ENCODE measurements around the gene ZNF777. TPM values are rescaled to one million over a fixed set of nuclear protein-coding genes. Genes with fewer than 3 reads are reported as not detected.
A peak's percentile ranks its signal among the peaks of the same experiment; 100 is the strongest.

Gene ZNF777
- total and polyA plus RNA-seq, 9 of the 15 experiments (the other 6 are each of a cell fraction or from before 2014, with no cell fraction given), result 0.11 to 32.6 (median 9.0) TPM

DNA sequence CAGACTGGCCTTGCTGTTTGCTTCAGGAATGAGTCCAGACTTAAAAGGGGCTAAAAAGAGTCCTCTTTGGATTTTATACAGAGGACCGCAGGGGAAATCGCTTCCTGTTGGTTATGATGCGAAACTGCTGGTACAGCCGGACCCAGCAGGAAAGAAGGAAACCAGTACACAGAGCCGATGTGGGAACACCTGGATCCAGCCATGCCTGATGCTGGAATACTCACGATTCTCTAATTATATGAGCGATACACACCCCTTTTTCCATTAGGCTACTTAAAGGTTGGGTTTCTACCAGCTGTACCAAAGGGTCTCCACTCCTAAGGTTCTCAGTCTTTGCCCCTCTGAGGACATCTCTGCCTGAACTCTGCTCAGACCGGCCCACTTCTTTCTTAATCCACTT lies 27.7 kb downstream of the ZNF777 start (continued):
- TF ChIP-seq, protein P1, sequence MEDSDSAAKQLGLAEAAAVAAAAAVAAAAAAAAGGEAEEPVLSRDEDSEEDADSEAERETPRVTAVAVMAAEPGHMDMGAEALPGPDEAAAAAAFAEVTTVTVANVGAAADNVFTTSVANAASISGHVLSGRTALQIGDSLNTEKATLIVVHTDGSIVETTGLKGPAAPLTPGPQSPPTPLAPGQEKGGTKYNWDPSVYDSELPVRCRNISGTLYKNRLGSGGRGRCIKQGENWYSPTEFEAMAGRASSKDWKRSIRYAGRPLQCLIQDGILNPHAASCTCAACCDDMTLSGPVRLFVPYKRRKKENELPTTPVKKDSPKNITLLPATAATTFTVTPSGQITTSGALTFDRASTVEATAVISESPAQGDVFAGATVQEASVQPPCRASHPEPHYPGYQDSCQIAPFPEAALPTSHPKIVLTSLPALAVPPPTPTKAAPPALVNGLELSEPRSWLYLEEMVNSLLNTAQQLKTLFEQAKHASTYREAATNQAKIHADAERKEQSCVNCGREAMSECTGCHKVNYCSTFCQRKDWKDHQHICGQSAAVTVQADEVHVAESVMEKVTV (CRISPR knock-in tag; IDR thresholded peaks at IDR 0.05), result no peak
- TF ChIP-seq, protein P2, sequence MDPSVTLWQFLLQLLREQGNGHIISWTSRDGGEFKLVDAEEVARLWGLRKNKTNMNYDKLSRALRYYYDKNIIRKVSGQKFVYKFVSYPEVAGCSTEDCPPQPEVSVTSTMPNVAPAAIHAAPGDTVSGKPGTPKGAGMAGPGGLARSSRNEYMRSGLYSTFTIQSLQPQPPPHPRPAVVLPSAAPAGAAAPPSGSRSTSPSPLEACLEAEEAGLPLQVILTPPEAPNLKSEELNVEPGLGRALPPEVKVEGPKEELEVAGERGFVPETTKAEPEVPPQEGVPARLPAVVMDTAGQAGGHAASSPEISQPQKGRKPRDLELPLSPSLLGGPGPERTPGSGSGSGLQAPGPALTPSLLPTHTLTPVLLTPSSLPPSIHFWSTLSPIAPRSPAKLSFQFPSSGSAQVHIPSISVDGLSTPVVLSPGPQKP (CRISPR knock-in tag; IDR thresholded peaks at IDR 0.05), result no peak
- TF ChIP-seq BACH1 (tag; IDR thresholded peaks at IDR 0.05) (no peak), NEUROD1 (IDR thresholded peaks at IDR 0.05; ENCODE audit: borderline replicate concordance, low read depth, low read length, partially characterized antibody) (no peak), EHMT2 (IDR thresholded peaks at IDR 0.05) (no peak), SIX5 (IDR thresholded peaks at IDR 0.05; ENCODE audit: borderline replicate concordance in 1 of 2, insufficient read depth in 1 of 2, low read depth in 1 of 2, low read length in 2 of 2) (no peak)

- CTCF ChIA-PET (ENCODE audit: low intra/inter-chr PET ratio), result no interaction called here
- intact Hi-C loops (cut with micrococcal nuclease), result no loop called here
- H3K4me2 ChIP-seq (ENCODE audit: insufficient read depth, low read length), result no peak overlapping the region
- no TSS peak for BruUV-seq (replicated peaks)
- ATAC-seq (no peak), FAIRE-seq (no peak), DNase-seq (ENCODE audit: extremely low read depth in 1 of 4, low spot score in 3 of 4) (no peak)
- no peaks in the 10 kb centered on the region for H3K79me2 ChIP-seq (ENCODE audit: control insufficient read depth, insufficient read depth, low read length)
- WGBS (ENCODE audit: insufficient coverage, low coverage, missing lambda C conversion rate), result 98% methylated on average over 53 of the region's 53 CpGs
- H2AFZ ChIP-seq (ENCODE audit: low read depth, low read length), result no peak overlapping the region
- peaks cover 60% of the 10 kb centered on the region for H3K36me3 ChIP-seq (ENCODE audit: control insufficient read depth, insufficient read depth, low read length)
- H3K4me1 ChIP-seq (replicated peaks in 1 of 2; ENCODE audit: control insufficient read depth in 2 of 2, insufficient read depth in 2 of 2, low read length in 2 of 2), result no peaks in the 10 kb centered on the region; a peak in 2 of 5 replicates
- in situ Hi-C loops (cut with MboI), result no loop called here
- H3K27ac ChIP-seq (ENCODE audit: extremely low read depth, low read depth, low read length), result no peak overlapping the region
- TF ChIP-seq TEAD1 (CRISPR knock-in tag; IDR thresholded peaks at IDR 0.05), result no peak
- 0 out of 2 replicates have a peak, but pooled peaks have one; percentile 14 for TF ChIP-seq USF1 (CRISPR knock-in tag; IDR thresholded peaks at IDR 0.05)
- TF ChIP-seq ZBTB33 (CRISPR knock-in tag; IDR thresholded peaks at IDR 0.05), result peak; percentile 73; the same call in 1 of the 2 replicates
- no peak for TF ChIP-seq ZNF41 (CRISPR knock-in tag; conservative IDR thresholded peaks at IDR 0.05)
- TF ChIP-seq RBFOX2 (IDR thresholded peaks at IDR 0.05; ENCODE audit: low read depth, low read length), result peak; percentile 14; the same call in 1 of the 2 replicates
- H4K20me1 ChIP-seq (replicated peaks; ENCODE audit: control insufficient read depth, insufficient read depth, low read length), result no peaks in the 10 kb centered on the region
- POLR2A ChIA-PET, result interaction anchor here (0.9 kb wide), 1 partner anchor 28 kb away, joined by 3 read pairs; no protein-coding TSS in a partner anchor
- H3K4me3 ChIP-seq, result no peak overlapping the region
- H3K9me3 ChIP-seq (replicated peaks; ENCODE audit: control insufficient read depth, insufficient read depth, low read depth, low read length), result no peaks in the 10 kb centered on the region
- H3K9me1 ChIP-seq (ENCODE audit: control insufficient read depth, insufficient read depth, low read length), result no peaks in the 10 kb centered on the region
- no peak overlapping the region for H3K9ac ChIP-seq (ENCODE audit: insufficient read depth in 1 of 2, low read depth in 2 of 2, low read length in 2 of 2)
- no peaks in the 10 kb centered on the region for H3K27me3 ChIP-seq (ENCODE audit: control insufficient read depth in 2 of 2, insufficient read depth in 2 of 2, low read length in 2 of 2)
Observed at GRCh38 chr7:149432121-149432691, 28.7 kb downstream of the ZNF777 start.

Data from K562 (cell line).